SK-N-SH treated with all-trans-retinoic acid at 6 μM for 48 hours (cell line): ENCODE results near the gene TEX2.

ENCODE experiments used
- ATAC-seq: fragments of 200-7000 bp; cut with Tn5 transposase; 3 replicates; pipeline ENCODE4 v1.9.1; 2020; ENCODE audit warnings: mild to moderate bottlenecking, moderate library complexity
- ARNTL ChIP-seq: fragments of 450-650 bp; formaldehyde crosslinking; IDR thresholded peaks from 2 replicates; pipeline ENCODE4 v1.5.0; 2020; ENCODE audit warnings: low read depth, mild to moderate bottlenecking, moderate library complexity, borderline replicate concordance
- CSDC2 ChIP-seq: fragments of 250-450 bp; sonication (Bioruptor Pico); IDR thresholded peaks from 2 replicates; pipeline ENCODE4 v1.5.0; 2020; ENCODE audit warnings: mild to moderate bottlenecking, moderate library complexity
- GLIS3 ChIP-seq: fragments of 250-450 bp; sonication (Bioruptor Pico); IDR thresholded peaks from 2 replicates; pipeline ENCODE4 v1.5.0; 2020; ENCODE audit warnings: mild to moderate bottlenecking, moderate library complexity
- ISL1 ChIP-seq: fragments of 250-450 bp; sonication (Bioruptor Pico); IDR thresholded peaks from 2 replicates; pipeline ENCODE4 v2.1.2; 2022; ENCODE audit warnings: mild to moderate bottlenecking, moderate library complexity
- OSR1 ChIP-seq: fragments of 250-450 bp; sonication (Bioruptor Pico); IDR thresholded peaks from 2 replicates; pipeline ENCODE4 v1.8.0; 2022; ENCODE audit warnings: moderate library complexity, mild to moderate bottlenecking, inconsistent platforms
- PPARA ChIP-seq: fragments of 250-450 bp; sonication (Bioruptor Pico); IDR thresholded peaks from 2 replicates; pipeline ENCODE4 v1.5.0; 2020; ENCODE audit warnings: mild to moderate bottlenecking, borderline replicate concordance
- SNAI2 ChIP-seq: fragments of 250-450 bp; sonication (Bioruptor Pico); IDR thresholded peaks from 2 replicates; pipeline ENCODE4 v1.5.0; 2020; ENCODE audit warnings: mild to moderate bottlenecking, moderate library complexity
- TCF4 ChIP-seq: fragments of 250-450 bp; sonication (Bioruptor Pico); IDR thresholded peaks from 2 replicates; pipeline ENCODE4 v1.8.0; 2021; ENCODE audit warnings: mild to moderate bottlenecking, moderate library complexity, borderline replicate concordance
- ZC3H10 ChIP-seq: fragments of 250-450 bp; sonication (Bioruptor Pico); IDR thresholded peaks from 2 replicates; pipeline ENCODE4 v1.5.1; 2021; ENCODE audit warnings: mild to moderate bottlenecking, moderate library complexity
- ZFP3 ChIP-seq: fragments of 250-450 bp; sonication (Bioruptor Pico); IDR thresholded peaks from 2 replicates; pipeline ENCODE4 v1.5.0; 2020; ENCODE audit warnings: mild to moderate bottlenecking, moderate library complexity
- TF ChIP-seq, protein P1 (sequence below): fragments of 250-450 bp; sonication (Bioruptor Pico); IDR thresholded peaks from 2 replicates; pipeline ENCODE4 v1.8.0; 2020; ENCODE audit warnings: mild to moderate bottlenecking, moderate library complexity, borderline replicate concordance
- TF ChIP-seq, protein P2 (sequence below): fragments of 250-450 bp; sonication (Bioruptor Pico); IDR thresholded peaks from 2 replicates; pipeline ENCODE4 v1.5.1; 2020; ENCODE audit warnings: low read depth, mild to moderate bottlenecking, moderate library complexity
- TF ChIP-seq, protein P3 (sequence below): fragments of 250-450 bp; sonication (Bioruptor Pico); IDR thresholded peaks from 2 replicates; pipeline ENCODE4 v1.8.0; 2021; ENCODE audit warnings: low read depth, mild to moderate bottlenecking, moderate library complexity, borderline replicate concordance
- TF ChIP-seq, protein P4 (sequence below): fragments of 250-450 bp; sonication (Bioruptor Pico); IDR thresholded peaks from 2 replicates; pipeline ENCODE4 v1.5.1; 2021; ENCODE audit warnings: mild to moderate bottlenecking, moderate library complexity

Gene TEX2

DNA sequence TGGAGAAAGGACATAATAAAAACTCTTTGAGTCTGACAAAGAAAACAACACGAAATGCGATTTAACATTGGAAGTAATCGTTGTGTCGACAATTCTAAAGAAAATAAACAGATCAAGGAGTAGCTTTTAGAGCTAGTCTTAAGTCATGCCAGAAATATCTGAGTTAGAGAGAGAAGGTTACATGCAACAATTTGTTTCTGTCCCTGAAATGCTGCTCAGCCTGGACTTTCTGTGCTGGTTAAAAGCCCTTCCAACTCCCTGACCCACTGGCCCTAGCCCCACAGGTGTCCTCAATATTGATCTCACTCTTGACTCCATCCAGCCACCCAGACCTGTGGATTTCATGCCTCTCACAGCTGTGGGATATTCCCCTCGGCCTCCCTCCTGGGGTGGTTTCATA lies 33.2 kb upstream of the TEX2 start:
- no peak for ATAC-seq
- TF ChIP-seq, protein P1, sequence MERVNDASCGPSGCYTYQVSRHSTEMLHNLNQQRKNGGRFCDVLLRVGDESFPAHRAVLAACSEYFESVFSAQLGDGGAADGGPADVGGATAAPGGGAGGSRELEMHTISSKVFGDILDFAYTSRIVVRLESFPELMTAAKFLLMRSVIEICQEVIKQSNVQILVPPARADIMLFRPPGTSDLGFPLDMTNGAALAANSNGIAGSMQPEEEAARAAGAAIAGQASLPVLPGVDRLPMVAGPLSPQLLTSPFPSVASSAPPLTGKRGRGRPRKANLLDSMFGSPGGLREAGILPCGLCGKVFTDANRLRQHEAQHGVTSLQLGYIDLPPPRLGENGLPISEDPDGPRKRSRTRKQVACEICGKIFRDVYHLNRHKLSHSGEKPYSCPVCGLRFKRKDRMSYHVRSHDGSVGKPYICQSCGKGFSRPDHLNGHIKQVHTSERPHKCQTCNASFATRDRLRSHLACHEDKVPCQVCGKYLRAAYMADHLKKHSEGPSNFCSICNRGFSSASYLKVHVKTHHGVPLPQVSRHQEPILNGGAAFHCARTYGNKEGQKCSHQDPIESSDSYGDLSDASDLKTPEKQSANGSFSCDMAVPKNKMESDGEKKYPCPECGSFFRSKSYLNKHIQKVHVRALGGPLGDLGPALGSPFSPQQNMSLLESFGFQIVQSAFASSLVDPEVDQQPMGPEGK: no peak
- no peak for TF ChIP-seq TCF4 (CRISPR knock-in tag)
- TF ChIP-seq SNAI2 (CRISPR knock-in tag): no peak
- TF ChIP-seq PPARA: no peak
- TF ChIP-seq GLIS3: no peak

DNA sequence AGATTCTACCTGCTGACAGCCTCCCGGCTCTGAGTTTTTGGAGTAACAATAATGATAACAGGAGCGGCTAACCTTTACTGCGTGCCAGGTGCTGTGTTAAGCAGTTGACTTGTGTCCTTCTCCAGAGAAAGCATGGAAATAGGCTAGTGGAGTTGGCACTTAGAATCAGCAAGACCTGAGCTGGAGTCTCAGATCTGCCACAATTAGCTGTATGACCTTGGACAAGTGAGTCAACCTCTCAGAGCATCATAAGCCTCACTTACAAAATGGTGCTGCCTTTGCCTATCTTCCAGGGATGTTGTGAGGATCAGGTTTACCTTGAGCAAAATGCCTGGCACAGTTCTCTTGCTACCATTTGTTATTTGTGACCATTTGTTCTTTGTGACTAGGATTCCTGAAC lies 32.1 kb upstream of the TEX2 start:
- TF ChIP-seq PPARA (no peak), SNAI2 (CRISPR knock-in tag) (no peak), TCF4 (CRISPR knock-in tag) (no peak), ZC3H10 (CRISPR knock-in tag) (no peak)
- TF ChIP-seq, protein P2, sequence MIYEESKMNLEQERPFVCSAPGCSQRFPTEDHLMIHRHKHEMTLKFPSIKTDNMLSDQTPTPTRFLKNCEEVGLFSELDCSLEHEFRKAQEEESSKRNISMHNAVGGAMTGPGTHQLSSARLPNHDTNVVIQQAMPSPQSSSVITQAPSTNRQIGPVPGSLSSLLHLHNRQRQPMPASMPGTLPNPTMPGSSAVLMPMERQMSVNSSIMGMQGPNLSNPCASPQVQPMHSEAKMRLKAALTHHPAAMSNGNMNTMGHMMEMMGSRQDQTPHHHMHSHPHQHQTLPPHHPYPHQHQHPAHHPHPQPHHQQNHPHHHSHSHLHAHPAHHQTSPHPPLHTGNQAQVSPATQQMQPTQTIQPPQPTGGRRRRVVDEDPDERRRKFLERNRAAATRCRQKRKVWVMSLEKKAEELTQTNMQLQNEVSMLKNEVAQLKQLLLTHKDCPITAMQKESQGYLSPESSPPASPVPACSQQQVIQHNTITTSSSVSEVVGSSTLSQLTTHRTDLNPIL (CRISPR knock-in tag): no peak
- TF ChIP-seq, protein P3, sequence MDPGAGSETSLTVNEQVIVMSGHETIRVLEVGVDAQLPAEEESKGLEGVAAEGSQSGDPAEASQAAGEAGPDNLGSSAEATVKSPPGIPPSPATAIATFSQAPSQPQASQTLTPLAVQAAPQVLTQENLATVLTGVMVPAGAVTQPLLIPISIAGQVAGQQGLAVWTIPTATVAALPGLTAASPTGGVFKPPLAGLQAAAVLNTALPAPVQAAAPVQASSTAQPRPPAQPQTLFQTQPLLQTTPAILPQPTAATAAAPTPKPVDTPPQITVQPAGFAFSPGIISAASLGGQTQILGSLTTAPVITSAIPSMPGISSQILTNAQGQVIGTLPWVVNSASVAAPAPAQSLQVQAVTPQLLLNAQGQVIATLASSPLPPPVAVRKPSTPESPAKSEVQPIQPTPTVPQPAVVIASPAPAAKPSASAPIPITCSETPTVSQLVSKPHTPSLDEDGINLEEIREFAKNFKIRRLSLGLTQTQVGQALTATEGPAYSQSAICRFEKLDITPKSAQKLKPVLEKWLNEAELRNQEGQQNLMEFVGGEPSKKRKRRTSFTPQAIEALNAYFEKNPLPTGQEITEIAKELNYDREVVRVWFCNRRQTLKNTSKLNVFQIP: no peak
- TF ChIP-seq, protein P1: no peak
- no peak; the same call in 2 of the 3 replicates for ATAC-seq

DNA sequence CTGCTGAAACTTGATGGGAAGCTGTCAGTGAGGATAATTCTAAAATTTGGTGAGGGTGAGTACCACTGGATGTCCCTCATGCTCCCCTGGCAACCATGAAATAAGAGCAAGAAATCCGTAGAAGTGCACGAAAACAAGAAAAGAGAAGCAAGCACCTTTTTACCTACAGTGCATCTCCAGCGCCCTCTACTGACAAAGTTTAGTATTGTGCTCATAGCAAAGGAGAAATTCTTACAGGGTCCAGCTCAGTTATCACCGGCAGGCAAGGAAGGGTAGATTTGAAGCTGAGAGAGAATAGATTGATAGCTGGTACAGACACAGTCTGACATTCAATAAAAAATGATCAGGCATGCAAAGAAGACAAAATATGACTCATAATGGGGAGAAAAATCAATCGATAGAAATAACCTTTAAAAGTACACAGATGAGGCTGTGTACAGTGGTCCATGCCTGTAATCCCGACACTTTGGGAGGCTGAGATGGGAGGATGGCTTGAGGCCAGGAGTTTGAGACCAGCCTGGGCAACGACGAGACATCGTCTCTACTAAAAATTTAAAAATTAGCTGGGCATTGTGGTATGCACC lies 28.3 kb upstream of the TEX2 start:
- TF ChIP-seq PPARA (no peak), CSDC2 (CRISPR knock-in tag) (no peak)
- TF ChIP-seq, all 23 proteins: peak for 0
- ATAC-seq: no peak

DNA sequence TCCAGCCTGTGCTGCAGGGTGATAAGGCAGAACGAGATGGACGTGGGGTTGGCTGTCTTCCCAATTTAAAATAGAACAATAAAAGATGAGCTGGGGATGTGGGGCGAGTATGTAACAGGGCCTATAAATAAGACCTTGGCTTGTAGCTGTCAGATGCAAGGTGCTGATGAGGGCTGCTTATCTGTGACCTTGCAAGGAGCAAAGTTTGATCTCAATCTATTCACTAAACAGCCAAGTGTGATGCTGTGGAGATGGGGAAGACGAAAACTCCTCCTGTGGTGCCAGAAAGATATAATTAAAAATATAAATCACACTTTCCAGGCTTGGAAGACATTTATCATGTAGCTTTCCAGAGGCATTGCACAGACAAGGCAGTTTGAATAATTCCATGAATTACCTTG lies 26.7 kb upstream of the TEX2 start:
- no peak for ATAC-seq
- TF ChIP-seq ISL1 (CRISPR knock-in tag) (no peak), ARNTL (no peak), ZFP3 (no peak), OSR1 (CRISPR knock-in tag) (no peak)
- TF ChIP-seq, protein P3: no peak
- TF ChIP-seq, protein P1: no peak
- TF ChIP-seq, protein P4, sequence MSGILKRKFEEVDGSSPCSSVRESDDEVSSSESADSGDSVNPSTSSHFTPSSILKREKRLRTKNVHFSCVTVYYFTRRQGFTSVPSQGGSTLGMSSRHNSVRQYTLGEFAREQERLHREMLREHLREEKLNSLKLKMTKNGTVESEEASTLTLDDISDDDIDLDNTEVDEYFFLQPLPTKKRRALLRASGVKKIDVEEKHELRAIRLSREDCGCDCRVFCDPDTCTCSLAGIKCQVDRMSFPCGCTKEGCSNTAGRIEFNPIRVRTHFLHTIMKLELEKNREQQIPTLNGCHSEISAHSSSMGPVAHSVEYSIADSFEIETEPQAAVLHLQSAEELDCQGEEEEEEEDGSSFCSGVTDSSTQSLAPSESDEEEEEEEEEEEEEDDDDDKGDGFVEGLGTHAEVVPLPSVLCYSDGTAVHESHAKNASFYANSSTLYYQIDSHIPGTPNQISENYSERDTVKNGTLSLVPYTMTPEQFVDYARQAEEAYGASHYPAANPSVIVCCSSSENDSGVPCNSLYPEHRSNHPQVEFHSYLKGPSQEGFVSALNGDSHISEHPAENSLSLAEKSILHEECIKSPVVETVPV (CRISPR knock-in tag): no peak
- TF ChIP-seq, protein P2 (CRISPR knock-in tag): no peak
